Gastrocnemius medialis (tissue), 4 donors: ENCODE measurements around the gene SNX32. TPM values are rescaled to one million over a fixed set of nuclear protein-coding genes. Genes with fewer than 3 reads are reported as not detected.

ENCODE experiments used
- ATAC-seq, 2 donors: fragments of 150-250 bp; one replicate each; pipeline ENCODE4 v1.9.1; 2016
- DNase-seq, 2 donors: peaks; one replicate each; pipeline ENCODE4 v3.0.0-alpha.2; 2019
- H3K27ac ChIP-seq, 4 donors: fragments of 200-600 bp; sonication (generic); 1 replicate in 1 of 4; 2 replicates in 3 of 4; pipeline ENCODE4 v1.5.1; 2016 to 2018; ENCODE audit warnings: mild to moderate bottlenecking in 2 of 4, moderate library complexity in 1 of 4
- H3K27me3 ChIP-seq, 3 donors: fragments of 200-600 bp; sonication (generic) in 2 of 3; 1 replicate in 1 of 3; 2 replicates in 2 of 3; pipeline versions ENCODE4 v1.5.1 to v1.6.0; 2016 to 2019; ENCODE audit warnings: mild to moderate bottlenecking in 1 of 3, moderate library complexity in 1 of 3
- H3K36me3 ChIP-seq, 2 donors: fragments of 200-600 bp; sonication (generic) in 1 of 2; one replicate each; pipeline ENCODE4 v1.5.1; 2017 to 2018
- H3K4me1 ChIP-seq, 2 donors: fragments of 200-600 bp; sonication (generic) in 1 of 2; one replicate each; pipeline ENCODE4 v1.5.1; 2016 to 2017; ENCODE audit warnings: mild to moderate bottlenecking in 2 of 2
- H3K4me3 ChIP-seq, 4 donors: fragments of 200-600 bp; sonication (generic) in 3 of 4; 1 replicate in 1 of 4; 2 replicates in 3 of 4; pipeline ENCODE4 v1.5.1; 2016 to 2019; ENCODE audit warnings: mild to moderate bottlenecking in 2 of 4
- H3K9me3 ChIP-seq, 3 donors: fragments of 200-600 bp; sonication (generic) in 2 of 3; 1 replicate in 1 of 3; 2 replicates in 2 of 3; pipeline ENCODE4 v1.5.1; 2016 to 2019
- CTCF ChIP-seq, 5 experiments: fragments of 450-650 bp in 3 of 5; fragments of 200-600 bp in 2 of 5; sonication (generic) in 2 of 5; IDR thresholded peaks in 4 of 5; conservative IDR thresholded peaks in 1 of 5; 1 replicate in 4 of 5; 2 replicates in 1 of 5; pipeline ENCODE4 v1.5.1; 2016 to 2019; ENCODE audit warnings: antibody characterized with exemption in 5 of 5, mild to moderate bottlenecking in 3 of 5, moderate library complexity in 3 of 5
- POLR2A ChIP-seq, 2 donors: fragments of 450-650 bp; IDR thresholded peaks; one replicate each; pipeline ENCODE4 v1.6.1; 2017; ENCODE audit warnings: antibody characterized with exemption in 2 of 2, mild to moderate bottlenecking in 2 of 2, moderate library complexity in 2 of 2
- in situ Hi-C, 4 donors: fragments of 200-750 bp; cut with MboI; loops; one replicate each; pipeline versions ENCODE4 v1.15.0 to v1.8.0; 2017; ENCODE audit warnings: low sequenced_read_pairs in 4 of 4
- intact Hi-C: fragments of 100-400 bp; cut with DNase I; formaldehyde crosslinking; loops from one replicate; pipeline ENCODE4 v1.15.1; 2023; ENCODE audit warnings: low total_unique reads
- total RNA-seq, 4 donors: library from RNA; depleted of rRNA; stranded (reverse); fragments of >200 nt; gene quantifications; one replicate each; pipeline versions ENCODE4 v1.1.0 to v1.2.3, GENCODE V29; 2016

The SNX32 gene
- total RNA-seq, 4 donors from 2014 or later: 0.11 TPM; not detected in 3

GRCh38 chr11:65793625-65794400, 40.0 kb upstream of the SNX32 start:
- Histone ChIP-seq H3K36me3 (no peaks in the 10 kb centered on the region), H3K4me3 (no peak overlapping the region), H3K9me3 (no peaks in the 10 kb centered on the region), H3K4me1 (no peaks in the 10 kb centered on the region), H3K27ac (no peak overlapping the region), H3K27me3 (peaks cover 0 to 10% (median 8%) of the 10 kb centered on the region in 3 donors)
- ATAC-seq: no peak
- TF ChIP-seq CTCF (IDR thresholded peaks at IDR 0.05 in 4 of 5, conservative IDR thresholded peaks at IDR 0.05 in 1 of 5): no peak
- no peak for TF ChIP-seq POLR2A (IDR thresholded peaks at IDR 0.05)
- in situ Hi-C loops: no loop called here
- no peak for DNase-seq
- intact Hi-C loops: no loop called here

GRCh38 chr11:65794570-65795510, 38.9 kb upstream of the SNX32 start:
- no peak for DNase-seq
- H3K27me3 ChIP-seq: peaks cover 0 to 12% (median 5%) of the 10 kb centered on the region in 3 donors
- intact Hi-C loops (no loop called here), in situ Hi-C loops (no loop called here)
- no peaks in the 10 kb centered on the region for H3K36me3 ChIP-seq
- H3K27ac ChIP-seq: no peak overlapping the region
- H3K4me1 ChIP-seq: no peaks in the 10 kb centered on the region
- no peak overlapping the region for H3K4me3 ChIP-seq
- H3K9me3 ChIP-seq: no peaks in the 10 kb centered on the region
- ATAC-seq: no peak
- TF ChIP-seq CTCF (IDR thresholded peaks at IDR 0.05 in 4 of 5, conservative IDR thresholded peaks at IDR 0.05 in 1 of 5) (no peak), POLR2A (IDR thresholded peaks at IDR 0.05) (no peak)

GRCh38 chr11:65796726-65797601, 36.8 kb upstream of the SNX32 start:
- ATAC-seq: no peak
- Histone ChIP-seq H3K4me3 (no peak overlapping the region), H3K4me1 (no peaks in the 10 kb centered on the region), H3K27ac (no peak overlapping the region), H3K27me3 (peaks cover 0 to 13% (median 13%) of the 10 kb centered on the region in 3 donors), H3K9me3 (no peaks in the 10 kb centered on the region), H3K36me3 (no peaks in the 10 kb centered on the region)
- TF ChIP-seq POLR2A (IDR thresholded peaks at IDR 0.05) (no peak), CTCF (IDR thresholded peaks at IDR 0.05 in 4 of 5, conservative IDR thresholded peaks at IDR 0.05 in 1 of 5) (no peak)
- no peak for DNase-seq
- intact Hi-C loops (no loop called here), in situ Hi-C loops (no loop called here)

- no peaks in the 10 kb centered on the region for H3K36me3 ChIP-seq
- ATAC-seq: no peak
- H3K27ac ChIP-seq: no peak overlapping the region
- in situ Hi-C loops: no loop called here
- H3K4me1 ChIP-seq: no peaks in the 10 kb centered on the region
- no peak for TF ChIP-seq CTCF (IDR thresholded peaks at IDR 0.05 in 4 of 5, conservative IDR thresholded peaks at IDR 0.05 in 1 of 5)
- no peak for TF ChIP-seq POLR2A (IDR thresholded peaks at IDR 0.05)
- H3K9me3 ChIP-seq: no peaks in the 10 kb centered on the region
- intact Hi-C loops: no loop called here
- no peak overlapping the region for H3K4me3 ChIP-seq
- peaks cover 0 to 18% (median 18%) of the 10 kb centered on the region in 3 donors for H3K27me3 ChIP-seq
- no peak for DNase-seq
These were observed 36.1 kb upstream of the SNX32 start for GRCh38 chr11:65797711-65798110.
